Upper lobe of left lung (tissue), 6 donors: Measurements from ENCODE around the gene PPP1R9B. TPM values are rescaled to one million over a fixed set of nuclear protein-coding genes. Genes with fewer than 3 reads are reported as not detected.

Experiments used
- ATAC-seq, 2 donors: fragments of 200-7000 bp; cut with Tn5 transposase; one replicate each; pipeline ENCODE4 v1.9.1; 2022; ENCODE audit warnings: mild to moderate bottlenecking in 2 of 2, moderate library complexity in 2 of 2; ENCODE audit not compliant: low FRiP score in 2 of 2
- DNase-seq, 2 donors: peaks; one replicate each; pipeline ENCODE4 v3.0.0-alpha.2; 2019 to 2020
- H3K27ac ChIP-seq, 4 donors: fragments of 200-600 bp; sonication (generic); one replicate each; pipeline ENCODE4 v1.5.1; 2016 to 2019
- H3K27me3 ChIP-seq, 4 donors: fragments of 200-600 bp; sonication (generic); one replicate each; pipeline ENCODE4 v1.5.1; 2017 to 2019
- H3K36me3 ChIP-seq, 4 donors: fragments of 200-600 bp; sonication (generic); one replicate each; pipeline ENCODE4 v1.5.1; 2016 to 2019
- H3K4me1 ChIP-seq, 4 donors: fragments of 200-600 bp; sonication (generic); one replicate each; pipeline ENCODE4 v1.5.1; 2018 to 2019
- H3K4me3 ChIP-seq, 4 donors: fragments of 200-600 bp; sonication (generic); one replicate each; pipeline ENCODE4 v1.5.1; 2017 to 2019; ENCODE audit warnings: mild to moderate bottlenecking in 2 of 4, moderate library complexity in 1 of 4
- H3K9me3 ChIP-seq, 4 donors: fragments of 200-600 bp; sonication (generic); one replicate each; pipeline ENCODE4 v1.5.1; 2018 to 2019
- CTCF ChIP-seq, 6 experiments: fragments of 450-650 bp in 4 of 6; fragments of 200-600 bp in 2 of 6; sonication (generic) in 2 of 6; IDR thresholded peaks; one replicate each; pipeline ENCODE4 v1.5.1; 2016 to 2019; ENCODE audit warnings: antibody characterized with exemption in 6 of 6
- EP300 ChIP-seq, 4 donors: sonication (generic); formaldehyde crosslinking; IDR thresholded peaks; one replicate each; pipeline ENCODE4 v1.5.1; 2017; ENCODE audit warnings: antibody characterized with exemption in 4 of 4, control low read depth in 2 of 4
- POLR2A ChIP-seq, 4 donors: fragments of 450-650 bp; IDR thresholded peaks; one replicate each; pipeline ENCODE4 v1.5.1; 2016 to 2017; ENCODE audit warnings: antibody characterized with exemption in 4 of 4, mild to moderate bottlenecking in 2 of 4
- POLR2AphosphoS5 ChIP-seq, 2 donors: sonication (generic); formaldehyde crosslinking; IDR thresholded peaks; one replicate each; pipeline ENCODE4 v1.5.1; 2017; ENCODE audit warnings: antibody characterized with exemption in 2 of 2
- WGBS, 2 donors: methylation state at CpG; one replicate each; pipeline ENCODE4 v1.1.5; 2017 to 2018; 5-methylcytosine and 5-hydroxymethylcytosine counted together
- total RNA-seq, 6 donors: library from RNA; depleted of rRNA in 4 of 6; stranded (reverse); fragments of >200 nt in 4 of 6; gene quantifications; one replicate each; pipeline versions ENCODE4 v1.1.0 to v1.2.1, GENCODE V29; 2016 to 2021
- donor health status: DM: no; HTN: no; CAD: no; lungs with moderate emphysema.
- donor health status: DM: no; HTN: yes; CAD: no; lungs with severe emphysema.

PPP1R9B gene
- total RNA-seq, 6 donors from 2014 or later: 37.5 to 121 (median 74.7) TPM

GRCh38 chr17:50163843-50164696 lies 13.6 kb upstream of the PPP1R9B start:
- H3K4me3 ChIP-seq: no peak overlapping the region
- H3K27me3 ChIP-seq: no peaks in the 10 kb centered on the region
- H3K27ac ChIP-seq: no peak overlapping the region
- DNase-seq: no peak
- no peak for ATAC-seq
- no peaks in the 10 kb centered on the region for H3K36me3 ChIP-seq
- H3K9me3 ChIP-seq: no peaks in the 10 kb centered on the region
- WGBS, 2 donors: 73 to 96% methylated on average over 3 to 11 of the region's 11 CpGs
- peaks cover 12 to 17% (median 14%) of the 10 kb centered on the region in 4 donors for H3K4me1 ChIP-seq
- TF ChIP-seq EP300 (IDR thresholded peaks at IDR 0.05): no peak
- TF ChIP-seq POLR2A (IDR thresholded peaks at IDR 0.05): no peak
- no peak for TF ChIP-seq POLR2AphosphoS5 (IDR thresholded peaks at IDR 0.05)
- no peak for TF ChIP-seq CTCF (IDR thresholded peaks at IDR 0.05)

- Histone ChIP-seq H3K27me3 (no peaks in the 10 kb centered on the region), H3K36me3 (no peaks in the 10 kb centered on the region), H3K9me3 (no peaks in the 10 kb centered on the region), H3K4me1 (peaks cover 12 to 15% (median 14%) of the 10 kb centered on the region in 4 donors), H3K4me3 (no peak overlapping the region), H3K27ac (no peak overlapping the region)
- TF ChIP-seq EP300 (IDR thresholded peaks at IDR 0.05): no peak
- no peak for TF ChIP-seq CTCF (IDR thresholded peaks at IDR 0.05)
- TF ChIP-seq POLR2AphosphoS5 (IDR thresholded peaks at IDR 0.05): no peak
- TF ChIP-seq POLR2A (IDR thresholded peaks at IDR 0.05): no peak
- no peak for DNase-seq
- no peak for ATAC-seq
- WGBS, 2 donors: 66 to 68% methylated on average over 8 of the region's 8 CpGs
These were observed 12.2 kb upstream of the PPP1R9B start for GRCh38 chr17:50162466-50163254.

- Histone ChIP-seq H3K36me3 (no peaks in the 10 kb centered on the region), H3K27me3 (no peaks in the 10 kb centered on the region), H3K9me3 (no peaks in the 10 kb centered on the region), H3K4me1 (peaks cover 12 to 15% (median 14%) of the 10 kb centered on the region in 4 donors), H3K4me3 (peak overlapping the region in 1 of 4 donors; percentile 55), H3K27ac (peak overlapping the region in 2 of 4 donors; percentile 32 to 82)
- 56 to 60% methylated on average over 16 of the region's 16 CpGs for WGBS, 2 donors
- TF ChIP-seq CTCF (IDR thresholded peaks at IDR 0.05) (no peak), POLR2AphosphoS5 (IDR thresholded peaks at IDR 0.05) (no peak)
- ATAC-seq (no peak), DNase-seq (peak in 1 of 2 donors; percentile 68)
These were observed 11.4 kb upstream of the PPP1R9B start for GRCh38 chr17:50161911-50162288.

- ATAC-seq (peak; percentile 95 to 98), DNase-seq (peak; percentile 94 to 98)
- 1 to 2% methylated on average over 30 to 42 of the region's 53 CpGs for WGBS, 2 donors
- no peaks in the 10 kb centered on the region for H3K27me3 ChIP-seq
- H3K9me3 ChIP-seq: no peaks in the 10 kb centered on the region
- H3K4me3 ChIP-seq: peak overlapping the region; percentile 45 to 60 (median 52)
- no peaks in the 10 kb centered on the region for H3K36me3 ChIP-seq
- H3K27ac ChIP-seq: peak overlapping the region; percentile 38 to 82 (median 59)
- TF ChIP-seq POLR2A (IDR thresholded peaks at IDR 0.05) (peak in 1 of 4 donors; percentile 36), EP300 (IDR thresholded peaks at IDR 0.05) (no peak), CTCF (IDR thresholded peaks at IDR 0.05) (peak; percentile 93 to 99 (median 98)), POLR2AphosphoS5 (IDR thresholded peaks at IDR 0.05) (peak; percentile 55 to 77)
- peaks cover 12 to 15% (median 14%) of the 10 kb centered on the region in 4 donors for H3K4me1 ChIP-seq
These were observed 10.8 kb upstream of the PPP1R9B start for GRCh38 chr17:50161023-50161910.
